ENCODE data around the gene SORBS2.

SORBS2 gene

GRCh38 chr4:185800266-185800945 lies 11.6 kb downstream of the SORBS2 start:
- DNase-seq: no peak

- no peak for DNase-seq
Measured at GRCh38 chr4:185799442-185799841, 12.6 kb downstream of the SORBS2 start.

- no peak for DNase-seq
Measured at GRCh38 chr4:185797596-185798338, 14.2 kb downstream of the SORBS2 start.

GRCh38 chr4:185797018-185797417 lies 15.0 kb downstream of the SORBS2 start:
- no peak for DNase-seq

- no peak for DNase-seq
Measured at GRCh38 chr4:185796176-185796575, 15.8 kb downstream of the SORBS2 start.

- DNase-seq: no peak
Measured at GRCh38 chr4:185794637-185795036, 17.4 kb downstream of the SORBS2 start.

GRCh38 chr4:185793716-185794115 lies 18.3 kb downstream of the SORBS2 start:
- no peak for DNase-seq

- no peak for DNase-seq
Measured at GRCh38 chr4:185793116-185793485, 18.9 kb downstream of the SORBS2 start.

GRCh38 chr4:185792384-185793115 lies 19.4 kb downstream of the SORBS2 start:
- DNase-seq: no peak

GRCh38 chr4:185787926-185788679 lies 23.9 kb downstream of the SORBS2 start:
- DNase-seq: no peak

GRCh38 chr4:185786422-185786821 lies 25.6 kb downstream of the SORBS2 start:
- DNase-seq: no peak

GRCh38 chr4:185783574-185783973 lies 28.4 kb downstream of the SORBS2 start:
- no peak for DNase-seq

GRCh38 chr4:185782523-185782922 lies 29.5 kb downstream of the SORBS2 start:
- no peak for DNase-seq

- DNase-seq: no peak
Measured at GRCh38 chr4:185781555-185782215, 30.3 kb downstream of the SORBS2 start.

- no peak for DNase-seq
Measured at GRCh38 chr4:185780472-185780871, 31.5 kb downstream of the SORBS2 start.

GRCh38 chr4:185779517-185779916 lies 32.5 kb downstream of the SORBS2 start:
- no peak for DNase-seq

- no peak for DNase-seq
Measured at GRCh38 chr4:185778307-185778706, 33.7 kb downstream of the SORBS2 start.

- DNase-seq: no peak
Measured at GRCh38 chr4:185775792-185776555, 36.0 kb downstream of the SORBS2 start.

GRCh38 chr4:185774845-185775680 lies 36.9 kb downstream of the SORBS2 start:
- DNase-seq: no peak

- DNase-seq: no peak
Measured at GRCh38 chr4:185774131-185774653, 37.8 kb downstream of the SORBS2 start.

- DNase-seq: no peak
Measured at GRCh38 chr4:185773419-185773818, 38.6 kb downstream of the SORBS2 start.

Data from inflammatory macrophage treated with lipopolysaccharide for 4 hours (primary cell).